ENCODE data around the gene IL25.
A peak's percentile ranks its signal among the peaks of the same experiment; 100 is the strongest.
"Not testable (repeated sequence)": the region's sequence is repeated elsewhere in the genome, so short reads cannot be mapped to it uniquely, and the experiment has no call there.

The IL25 gene

DNA sequence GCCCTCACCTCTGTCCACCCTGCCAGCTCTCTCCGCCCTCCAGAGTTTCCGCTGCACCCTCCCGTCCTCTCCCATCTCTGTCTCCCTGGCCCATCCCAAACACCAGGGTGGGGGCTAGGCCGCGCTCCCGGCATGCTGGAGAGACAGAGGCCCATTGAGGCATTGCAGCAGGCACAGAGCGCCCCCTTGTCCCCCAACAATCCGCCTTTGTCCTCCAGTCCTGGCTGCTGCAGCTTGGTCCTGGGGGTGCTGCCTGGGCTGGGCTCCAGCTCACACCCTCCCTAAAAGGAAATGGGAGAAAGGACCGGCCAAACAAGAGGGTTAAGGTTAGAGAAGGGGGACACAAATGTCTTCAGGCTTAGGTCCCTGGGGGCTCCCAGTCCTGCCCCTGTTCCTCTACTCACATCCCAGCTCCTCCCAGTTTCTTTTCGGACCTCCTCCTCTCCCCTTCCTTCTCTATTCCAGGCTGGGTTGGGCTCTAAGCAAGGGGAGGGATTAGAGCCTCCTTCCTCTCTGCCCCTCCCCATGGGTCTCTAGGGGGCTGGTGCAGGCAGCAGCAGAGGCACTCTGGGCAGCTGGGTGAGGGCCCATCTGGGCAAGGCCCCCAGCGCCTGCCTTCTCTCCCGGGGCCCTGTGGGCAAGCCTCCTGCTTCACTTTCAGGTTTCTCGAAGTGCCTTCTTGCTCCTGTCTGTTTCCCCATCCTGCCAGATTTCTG, 4.0 kb downstream of the IL25 start, which contains the start of gene CMTM5:
TSS of gene CMTM5 (plus strand) at position 565 of the 716 bp plus-strand sequence. CDS start 206 bp downstream, outside the sequence.
- DNase-seq: no peak

DNA sequence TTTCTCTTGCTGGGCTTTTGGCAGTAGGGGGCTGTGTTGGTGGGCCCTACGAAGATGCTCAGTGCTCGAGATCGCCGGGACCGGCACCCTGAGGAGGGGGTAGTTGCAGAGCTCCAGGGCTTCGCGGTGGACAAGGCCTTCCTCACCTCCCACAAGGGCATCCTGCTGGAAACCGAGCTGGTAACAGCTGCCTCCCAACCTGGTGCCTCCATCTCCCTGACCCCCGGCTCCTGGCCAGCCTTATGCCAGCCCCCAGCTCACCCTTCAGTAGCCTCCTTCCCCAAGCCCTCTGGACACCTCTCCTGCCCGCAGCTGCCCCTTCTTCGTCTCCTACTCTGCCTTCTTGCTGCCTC, 4.6 kb downstream of the IL25 start:
- no peak for DNase-seq

DNA sequence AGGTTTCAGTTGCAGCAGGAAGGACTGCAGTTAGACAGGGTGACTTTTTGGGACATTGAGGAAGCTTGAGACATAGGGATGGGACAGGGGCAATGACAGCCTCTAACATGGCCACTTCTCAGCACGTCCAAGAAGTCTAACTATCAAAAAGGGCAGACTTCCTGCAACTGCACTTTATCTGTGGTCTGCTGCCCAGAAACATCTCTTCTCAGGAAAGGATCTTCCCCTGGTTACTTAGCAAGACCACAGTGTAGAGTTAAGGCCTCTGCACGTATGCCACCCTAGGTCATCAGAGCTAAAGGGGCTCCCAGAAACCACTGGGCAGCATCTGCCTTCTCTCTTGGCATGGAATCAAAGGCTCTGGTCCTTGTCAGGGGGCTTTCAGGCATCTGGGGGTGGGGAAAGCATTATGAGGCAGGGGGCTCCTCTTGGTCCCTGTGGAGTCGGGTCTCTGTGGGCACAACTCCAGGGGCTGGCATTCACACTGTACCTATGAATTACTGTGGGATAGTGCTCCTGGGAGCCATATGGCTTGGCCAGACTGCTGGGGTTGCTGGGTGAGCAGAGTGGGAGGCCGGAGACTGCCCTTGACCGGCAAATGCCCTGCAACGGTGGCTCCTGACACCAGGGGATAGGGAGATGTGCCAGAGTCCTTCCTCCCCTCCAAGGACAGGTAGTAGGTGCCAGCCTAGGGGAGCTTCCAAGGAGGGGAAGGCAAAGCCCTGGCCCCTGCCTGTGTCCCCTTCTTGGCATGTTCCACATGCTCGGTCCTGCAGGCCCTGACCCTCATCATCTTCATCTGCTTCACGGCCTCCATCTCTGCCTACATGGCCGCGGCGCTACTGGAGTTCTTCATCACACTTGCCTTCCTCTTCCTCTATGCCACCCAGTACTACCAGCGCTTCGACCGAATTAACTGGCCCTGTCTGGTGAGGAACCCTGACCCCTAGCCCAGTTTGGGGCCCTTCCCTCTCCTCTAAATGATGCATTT, 5.3 kb downstream of the IL25 start:
- no peak for DNase-seq

DNA sequence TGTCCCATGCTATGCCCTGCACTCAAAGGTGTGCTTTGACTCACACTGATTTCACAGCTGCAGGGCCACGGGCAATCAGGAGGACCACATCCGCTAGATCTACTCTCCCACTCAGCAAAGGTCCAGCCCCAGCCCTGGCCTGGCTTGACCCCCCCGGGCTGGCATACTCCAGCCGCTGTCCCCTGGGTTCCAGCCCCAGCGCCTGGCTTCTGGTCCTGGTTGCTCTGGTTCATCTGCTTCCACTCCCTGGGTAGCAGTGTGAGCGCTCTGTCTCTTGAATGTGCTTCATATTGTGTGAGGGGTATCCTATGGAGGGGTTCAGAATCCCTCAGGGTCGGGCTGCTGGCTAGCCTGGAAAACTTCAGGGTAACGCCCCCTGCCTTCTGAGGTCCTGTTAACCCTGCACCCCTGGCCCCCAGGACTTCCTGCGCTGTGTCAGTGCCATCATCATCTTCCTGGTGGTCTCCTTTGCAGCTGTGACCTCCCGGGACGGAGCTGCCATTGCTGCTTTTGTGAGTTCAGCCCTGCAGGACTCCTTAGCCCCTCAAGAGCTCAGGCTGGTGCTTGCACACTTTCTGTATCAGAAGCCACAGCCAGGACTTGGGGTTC, 6.1 kb downstream of the IL25 start:
- DNase-seq: no peak

DNA sequence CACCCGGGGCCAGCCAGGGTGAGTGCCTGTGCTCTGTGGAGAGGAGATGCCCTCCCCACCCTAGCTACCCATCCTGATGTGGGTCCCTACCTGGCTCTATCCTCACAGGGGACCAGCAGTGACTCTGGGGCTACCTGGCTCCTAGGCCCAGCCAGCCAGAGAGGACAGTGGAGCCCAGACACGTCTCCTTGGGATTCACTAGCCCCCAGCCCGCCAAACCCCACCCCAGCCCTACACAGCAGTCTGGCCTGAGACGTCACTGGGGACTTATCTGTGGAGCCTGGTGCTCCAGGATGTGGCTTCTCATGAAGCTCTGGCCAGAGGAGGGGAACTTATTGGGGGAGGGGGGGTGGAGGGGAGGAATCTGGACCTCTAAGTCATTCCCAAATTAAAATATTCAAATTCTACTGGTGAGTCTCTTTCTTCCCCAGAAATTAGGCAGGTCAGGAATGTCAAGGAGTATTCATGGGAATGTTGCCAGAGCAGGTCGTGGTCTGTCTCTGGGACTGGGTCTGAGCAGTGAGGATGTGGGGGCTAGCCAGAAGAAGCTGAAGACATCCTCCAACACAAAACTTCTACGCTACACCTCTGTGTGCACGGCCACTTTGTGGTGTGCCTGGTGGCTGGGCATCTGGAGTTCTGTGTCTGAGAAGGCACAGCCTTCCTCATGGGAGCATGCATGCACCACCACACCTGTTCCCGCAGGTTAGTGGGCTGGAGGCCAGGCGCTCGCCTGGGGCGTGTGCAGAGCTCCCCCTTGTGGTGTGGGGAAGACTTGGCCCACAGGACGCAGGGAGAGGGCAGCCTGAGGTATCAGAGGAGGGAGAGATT, 7.0 kb downstream of the IL25 start:
- peak; percentile 5 for DNase-seq

DNA sequence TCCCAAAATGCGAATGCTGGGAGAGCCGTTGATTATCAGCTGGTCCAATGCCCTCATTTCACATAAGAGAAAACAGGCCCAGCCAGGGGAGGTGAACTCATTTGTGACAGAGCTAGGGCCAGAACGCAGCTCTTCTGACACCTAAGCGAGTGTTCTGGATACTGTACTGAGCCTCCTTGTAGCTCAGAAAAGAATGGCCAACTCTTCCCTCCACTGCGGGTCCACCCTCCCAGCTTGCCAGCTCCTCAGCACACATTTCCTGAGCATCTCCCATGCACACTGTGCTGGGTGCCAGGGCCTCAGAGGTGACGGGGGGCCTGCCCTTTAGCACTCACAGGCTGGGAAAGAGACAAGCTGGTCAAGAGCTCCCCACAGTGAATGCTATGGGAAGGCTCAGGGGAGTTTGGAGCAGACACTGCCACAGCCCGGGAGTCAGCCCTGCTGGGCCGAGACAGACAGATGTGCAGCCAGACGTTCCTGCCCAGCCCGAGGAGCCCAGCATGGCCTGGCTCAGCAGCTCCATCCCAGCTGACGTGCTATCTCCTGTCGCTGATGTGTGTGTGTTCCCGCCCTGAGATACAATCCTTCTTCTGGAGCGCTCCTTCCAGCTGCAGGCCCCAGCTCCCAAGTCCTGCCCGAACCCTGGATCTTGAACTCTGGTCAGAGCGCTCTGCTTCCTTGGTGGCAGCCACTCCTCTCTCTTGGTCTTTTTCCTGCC, 7.7 kb downstream of the IL25 start:
- no peak for DNase-seq

DNA sequence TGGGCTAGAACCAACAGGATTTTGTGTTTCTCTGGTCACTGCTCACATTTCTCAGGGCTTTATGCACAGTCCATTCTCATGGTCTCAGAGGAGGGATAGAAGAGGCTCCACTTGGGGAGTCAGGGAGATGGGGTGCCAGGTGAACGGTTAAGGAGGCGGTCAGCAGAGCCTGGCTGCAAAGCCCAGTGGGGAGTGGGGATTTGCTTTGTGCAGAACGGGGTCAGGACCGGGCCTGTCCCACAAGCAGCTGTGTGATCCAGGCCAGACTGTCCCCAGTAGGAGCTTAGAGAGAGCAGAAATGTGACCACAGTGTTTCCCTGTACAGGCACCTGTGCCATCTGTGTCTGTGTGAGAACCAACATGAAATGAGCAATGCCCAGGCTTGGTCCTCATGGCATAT, 8.4 kb downstream of the IL25 start:
- no peak for DNase-seq

DNA sequence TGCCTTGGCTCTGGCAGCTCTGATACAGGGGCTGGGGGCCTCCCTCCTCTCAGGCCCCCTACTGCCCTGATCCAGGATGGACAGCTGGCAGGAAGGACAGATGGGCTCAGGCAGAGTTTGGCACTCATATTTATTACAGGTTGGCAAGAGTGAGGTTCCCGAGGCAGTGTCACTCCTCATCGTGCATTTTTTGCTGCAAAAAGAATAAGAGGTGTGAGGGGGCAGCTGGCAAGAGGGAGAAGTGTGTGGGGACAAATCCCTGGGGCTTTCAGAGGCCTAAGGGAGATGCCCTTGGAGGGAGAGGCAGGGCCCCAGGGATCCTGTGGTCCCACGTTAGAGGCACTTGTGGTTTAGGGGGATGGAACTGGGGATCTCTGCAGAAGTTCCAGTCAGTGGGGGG, 9.3 kb downstream of the IL25 start:
- DNase-seq: no peak

DNA sequence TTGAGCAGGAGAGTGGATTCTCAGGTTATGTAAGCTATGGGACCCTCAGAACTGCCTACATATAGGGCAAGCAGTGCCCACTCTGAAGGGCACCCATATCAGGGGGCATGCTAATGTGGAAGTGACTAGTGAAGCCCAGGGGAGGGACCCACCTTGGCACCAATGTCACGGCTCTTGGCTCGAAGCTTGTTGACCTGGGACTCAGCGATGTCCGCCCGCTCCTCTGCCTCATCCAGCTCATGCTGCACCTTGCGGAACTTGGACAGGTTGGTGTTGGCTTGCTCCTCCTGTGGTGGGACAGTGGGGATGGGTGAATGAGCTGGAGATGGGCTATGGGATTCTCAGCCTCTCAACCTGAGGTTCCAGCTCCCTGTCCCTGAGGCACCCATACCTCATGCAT, 9.7 kb downstream of the IL25 start:
- no peak for DNase-seq

DNA sequence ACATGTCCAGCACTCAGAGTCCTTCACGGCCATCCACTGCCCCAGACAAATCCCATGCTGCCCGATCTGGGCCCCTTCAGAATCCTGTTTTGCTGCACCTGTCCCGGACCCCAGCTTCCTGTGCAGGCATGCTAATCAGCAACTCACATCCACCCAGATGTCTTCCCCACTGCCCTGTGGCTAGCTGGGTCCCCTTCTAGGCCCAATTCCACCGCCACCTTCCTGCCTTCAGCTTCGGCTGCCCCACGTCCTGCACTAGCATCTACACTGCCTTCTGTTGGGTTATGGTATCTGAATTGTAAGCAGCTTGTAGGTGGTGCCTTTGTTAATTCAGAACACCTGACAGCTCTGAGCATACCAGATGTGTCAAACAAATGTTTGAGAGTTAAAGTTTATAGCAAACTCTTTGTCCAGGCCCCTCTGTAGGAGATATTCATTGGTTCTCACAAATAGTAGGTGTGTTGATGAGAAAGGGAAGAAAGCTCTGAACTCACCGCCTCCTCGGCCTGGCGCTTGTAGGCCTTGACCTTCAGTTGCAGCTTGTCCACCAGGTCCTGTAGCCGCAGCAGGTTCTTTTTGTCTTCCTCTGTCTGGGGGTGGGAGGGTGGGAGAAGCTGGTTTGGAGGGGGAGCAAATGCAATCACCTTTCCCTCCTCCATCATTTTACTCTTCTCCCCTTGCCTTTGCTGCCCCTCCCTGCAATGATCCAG, 10.3 kb downstream of the IL25 start:
- no peak for DNase-seq

DNA sequence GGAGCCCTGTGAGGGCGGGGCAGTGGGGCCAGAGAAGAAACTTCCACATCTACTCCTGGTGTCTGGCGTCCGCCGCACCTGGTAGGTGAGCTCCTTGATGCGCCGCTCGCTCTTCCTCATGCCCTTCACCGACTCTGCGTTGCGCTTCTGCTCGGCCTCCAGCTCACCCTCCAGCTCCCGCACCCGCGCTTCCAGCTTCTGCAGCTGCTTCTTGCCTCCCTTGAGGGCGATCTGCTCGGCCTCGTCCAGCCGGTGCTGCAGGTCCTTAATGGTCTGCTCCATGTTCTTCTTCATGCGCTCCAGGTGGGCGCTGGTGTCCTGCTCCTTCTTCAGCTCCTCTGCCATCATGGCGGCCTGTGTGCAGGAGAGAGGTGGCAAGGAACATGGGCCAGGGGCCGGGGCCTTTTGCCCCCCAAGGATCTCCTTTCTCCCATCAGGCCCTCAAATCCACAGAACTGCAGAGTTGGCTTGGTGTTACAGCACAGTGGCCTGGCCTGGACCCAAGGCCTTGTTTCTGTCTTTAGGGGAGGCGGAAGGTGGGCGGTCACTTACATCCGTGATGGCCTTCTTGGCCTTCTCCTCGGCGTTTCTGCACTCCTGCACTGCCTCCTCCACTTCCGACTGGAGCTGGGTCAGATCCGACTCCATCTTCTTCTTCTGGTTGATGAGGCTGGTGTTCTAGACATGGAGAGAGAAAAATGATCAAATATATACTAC, 11.9 kb downstream of the IL25 start:
- no peak for DNase-seq

DNA sequence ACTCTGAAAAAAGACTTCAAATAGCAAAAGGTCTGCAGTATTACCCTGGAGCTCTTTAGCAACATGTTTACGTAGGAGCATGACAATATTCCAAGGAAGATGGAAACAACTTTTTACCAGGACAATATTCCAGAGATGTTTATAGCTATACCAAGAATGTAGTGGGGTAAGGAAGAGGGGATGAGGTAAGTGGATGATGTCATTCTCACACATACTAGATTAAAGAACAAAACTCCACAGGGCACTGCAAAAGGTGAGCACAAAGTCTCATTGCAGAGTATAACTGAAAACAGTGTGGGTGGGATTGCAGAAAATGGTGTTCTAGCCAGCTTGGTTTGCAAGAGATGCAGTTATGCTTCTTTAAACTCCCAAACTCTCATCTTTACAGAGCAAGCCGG, 12.6 kb downstream of the IL25 start:
- no peak for DNase-seq

DNA sequence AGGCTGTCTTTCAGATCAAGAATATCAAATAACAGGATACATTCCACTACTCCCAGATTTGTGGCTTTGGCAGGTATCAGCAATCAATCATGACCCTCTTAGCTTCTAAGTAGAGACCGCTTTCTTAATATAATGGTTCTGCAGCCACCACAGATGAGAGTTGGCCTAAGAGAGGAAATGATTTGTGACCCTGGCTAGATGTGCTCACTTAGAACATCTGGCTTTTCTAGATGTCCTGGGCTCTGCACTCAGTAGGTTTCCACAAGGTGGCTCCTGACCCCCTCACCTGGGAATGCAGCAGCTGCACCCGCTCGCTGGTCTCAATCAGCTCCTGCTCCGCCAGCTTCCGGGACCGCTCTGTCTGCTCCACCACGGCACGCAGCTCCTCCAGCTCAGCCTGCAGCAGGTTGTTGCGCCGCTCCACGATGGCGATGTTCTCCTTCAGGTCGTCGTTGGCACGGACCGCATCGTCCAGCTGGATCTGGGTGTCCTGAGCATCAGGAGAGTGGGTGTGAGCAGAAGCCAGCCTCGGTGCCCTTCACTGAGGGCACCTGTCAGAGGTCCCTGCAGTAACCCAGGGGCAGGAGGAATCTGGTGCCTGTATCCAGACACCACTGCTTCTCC, 13.1 kb downstream of the IL25 start:
- DNase-seq: no peak

DNA sequence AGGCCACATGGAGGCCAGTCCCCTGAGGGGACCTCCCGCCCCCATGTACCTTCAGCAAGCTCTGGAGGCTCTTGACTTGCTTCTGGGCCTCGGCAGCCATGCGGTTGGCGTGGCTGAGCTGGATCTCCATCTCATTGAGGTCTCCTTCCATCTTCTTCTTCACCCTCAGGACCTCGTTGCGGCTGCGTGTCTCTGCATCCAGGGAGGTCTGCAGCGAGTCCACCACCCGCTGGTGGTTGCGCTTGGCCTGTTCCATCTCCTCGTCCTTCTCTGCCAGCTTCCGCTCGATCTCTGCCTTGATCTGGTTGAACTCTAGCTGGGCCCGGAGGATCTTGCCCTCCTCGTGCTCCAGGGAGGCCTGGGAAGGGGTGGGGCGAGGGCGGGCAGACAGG, 13.7 kb downstream of the IL25 start:
- DNase-seq: not testable (repeated sequence)

DNA sequence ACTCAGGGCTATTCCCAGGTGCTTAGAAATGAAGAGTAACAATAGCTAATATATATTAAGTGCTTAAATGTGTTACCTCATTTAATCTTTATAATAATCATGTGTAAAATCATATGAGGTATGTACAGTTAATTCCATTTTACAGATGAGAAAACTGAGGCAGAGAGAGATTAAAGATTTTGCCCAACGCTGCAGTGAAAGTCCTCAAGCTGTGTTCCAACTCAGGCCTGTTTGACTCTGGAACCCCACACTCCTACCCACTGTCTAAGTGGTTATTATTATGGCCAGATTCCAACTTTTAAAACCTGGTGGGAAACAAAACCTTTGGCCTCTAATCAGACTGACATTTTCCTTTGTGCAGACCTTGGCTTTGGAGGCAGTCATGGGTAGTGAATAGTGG, 14.4 kb downstream of the IL25 start:
- DNase-seq: no peak

DNA sequence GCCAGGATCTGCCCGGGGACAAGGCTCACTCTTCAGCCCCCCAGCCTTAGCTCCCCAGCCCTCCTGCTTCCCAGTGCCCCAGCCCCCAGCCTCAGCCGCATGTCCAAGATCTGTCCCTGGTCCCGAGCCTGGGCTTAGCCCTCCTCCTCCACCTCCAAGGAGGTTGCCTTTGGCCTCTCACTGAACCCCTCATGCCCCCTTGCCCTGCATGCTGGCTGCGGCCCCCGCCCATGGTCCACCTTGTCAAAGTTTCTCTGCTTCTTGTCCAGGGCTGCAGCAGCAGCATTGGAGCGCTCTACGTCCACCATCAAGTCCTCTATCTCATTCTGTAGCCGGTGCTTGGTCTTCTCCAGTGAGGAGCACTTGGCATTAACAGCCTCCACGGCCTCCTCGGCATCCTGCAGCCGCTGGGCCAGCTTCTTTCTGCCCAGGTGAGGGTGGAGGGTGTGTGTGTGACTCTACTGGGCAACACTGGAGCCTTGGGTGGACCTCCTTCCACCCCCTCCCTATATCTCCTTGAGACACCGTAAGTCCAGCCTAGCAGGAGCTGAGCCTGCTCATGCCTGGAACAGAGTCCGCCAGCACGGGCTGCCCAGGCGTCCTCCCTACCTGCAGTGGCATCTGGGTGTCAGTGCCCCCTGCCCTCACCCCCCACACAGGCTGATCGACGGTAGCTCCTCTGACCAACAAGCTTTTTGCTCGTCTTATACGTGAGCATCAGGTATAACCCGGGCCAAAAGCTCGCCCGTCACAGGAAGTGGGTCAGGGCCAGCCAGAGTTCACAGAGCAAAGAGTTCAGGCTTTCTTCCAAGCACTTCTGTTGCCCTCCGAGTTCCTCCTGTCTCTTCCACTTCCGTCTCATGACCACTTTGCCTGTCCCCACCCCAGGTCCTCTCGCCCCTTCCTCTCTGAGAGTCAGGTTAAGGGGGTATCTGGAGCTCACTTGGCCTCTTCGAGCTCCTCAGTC, 15.6 kb downstream of the IL25 start:
- DNase-seq: no peak

DNA sequence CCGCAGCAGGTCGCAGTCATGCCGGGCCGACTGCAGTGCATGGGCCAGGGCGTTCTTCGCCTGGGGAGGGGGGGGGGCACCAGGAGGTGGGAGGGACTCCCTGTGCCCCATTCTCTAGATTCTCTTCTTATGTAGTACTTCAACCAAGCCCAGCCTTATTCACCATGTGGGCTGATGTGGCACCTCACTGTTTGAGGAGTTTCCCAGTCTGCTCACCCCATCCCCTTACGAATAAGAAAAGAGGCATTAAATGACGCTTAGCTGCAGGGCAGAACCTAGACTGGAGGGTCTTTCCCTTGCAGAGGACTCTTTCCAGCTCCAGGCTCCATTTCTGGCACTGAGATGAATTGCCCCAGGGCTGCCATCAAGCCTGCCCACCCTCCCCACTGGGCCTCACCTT, 16.4 kb downstream of the IL25 start:
- DNase-seq: no peak

DNA sequence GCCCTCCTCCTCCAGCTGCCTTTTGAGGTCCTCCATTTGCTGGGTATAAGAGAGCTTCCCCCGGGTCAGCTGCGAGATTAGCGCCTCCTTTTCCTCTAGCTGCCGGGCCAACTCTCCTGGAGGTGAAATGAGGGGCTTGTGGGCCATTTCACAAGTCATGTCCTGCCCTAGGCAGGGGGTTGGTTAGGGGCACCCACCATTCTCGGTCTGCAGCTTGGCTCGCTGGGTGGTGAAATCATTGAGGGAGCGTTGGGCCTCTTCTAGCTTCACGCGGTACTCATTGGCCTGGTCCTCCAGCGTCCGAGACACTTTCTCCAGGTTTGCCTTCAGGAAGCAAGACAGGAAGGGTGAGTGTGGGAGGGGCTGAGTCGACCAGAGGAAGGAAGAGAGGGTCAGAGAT, 16.8 kb downstream of the IL25 start:
- no peak for DNase-seq

DNA sequence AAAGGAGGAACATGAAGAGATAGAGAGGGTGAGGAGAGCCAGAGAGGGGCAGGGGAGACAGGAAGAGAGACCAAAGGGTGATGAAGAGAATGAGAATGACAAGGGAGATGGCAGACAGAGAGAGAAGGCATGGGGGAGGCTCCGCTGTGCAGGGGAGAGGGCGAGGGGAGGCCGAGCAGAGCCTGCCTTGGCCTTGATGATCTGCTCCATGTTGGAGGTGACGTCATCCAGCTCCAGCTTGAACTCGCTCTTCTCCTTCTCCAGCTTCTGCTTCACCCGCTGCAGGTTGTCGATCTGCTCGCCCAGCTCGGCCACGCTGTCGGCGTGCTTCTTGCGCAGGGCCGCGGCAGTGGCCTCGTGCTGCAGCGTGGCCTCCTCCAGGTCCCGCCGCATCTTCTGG, 17.3 kb downstream of the IL25 start:
- DNase-seq: not testable (repeated sequence)
